Body of pancreas (tissue), 4 donors: ENCODE data around the gene GDF2.

Experiments used
- CTCF ChIP-seq, 7 experiments: fragments of 450-650 bp in 4 of 7; fragments of 200-600 bp in 3 of 7; sonication (generic) in 3 of 7; IDR thresholded peaks; one replicate each; pipeline ENCODE4 v1.5.1; 2016 to 2019; ENCODE audit warnings: antibody characterized with exemption in 7 of 7
- POLR2A ChIP-seq, 3 donors: fragments of 450-650 bp; IDR thresholded peaks; one replicate each; pipeline ENCODE4 v1.6.1; 2016; ENCODE audit warnings: antibody characterized with exemption in 3 of 3, mild to moderate bottlenecking in 2 of 3

- TF ChIP-seq CTCF (IDR thresholded peaks at IDR 0.05) (no peak), POLR2A (IDR thresholded peaks at IDR 0.05) (no peak)
Observed at GRCh38 chr10:47369251-47369894, 47.1 kb downstream of the GDF2 start.
